HG03469 (cell line): Measurements from ENCODE around the gene ATAD3B.
"Not testable (repeated sequence)": the region's sequence is repeated elsewhere in the genome, so short reads cannot be mapped to it uniquely, and the experiment has no call there.

Experiments used
- ATAC-seq: cut with Tn5 transposase; IDR thresholded peaks from one replicate; pipeline ENCODE4 v1.9.1; 2021; ENCODE audit warnings: mild to moderate bottlenecking, moderate library complexity, moderate number of reproducible peaks; ENCODE audit not compliant: unreplicated experiment

ATAD3B gene

GRCh38 chr1:1471389-1472052 is at the start of gene ATAD3B:
Gene ATAD3B, plus strand, starts transcription at chr1:1471765. Its CDS starts 120 bp downstream, at chr1:1471885.
- ATAC-seq = peak; percentile 63

- ATAC-seq = no peak
These were observed 49.6 kb upstream of the ATAD3B start for GRCh38 chr1:1421907-1422464.

GRCh38 chr1:1422465-1423244 is 48.9 kb upstream of the ATAD3B start:
- ATAC-seq = no peak

GRCh38 chr1:1423245-1423597 is 48.3 kb upstream of the ATAD3B start:
- no peak for ATAC-seq

- ATAC-seq = no peak
These were observed 46.9 kb upstream of the ATAD3B start for GRCh38 chr1:1424707-1425106.

- ATAC-seq = no peak
These were observed 46.2 kb upstream of the ATAD3B start for GRCh38 chr1:1425426-1425752.

- no peak for ATAC-seq
These were observed 45.6 kb upstream of the ATAD3B start for GRCh38 chr1:1425753-1426495.

- ATAC-seq = no peak
These were observed 45.0 kb upstream of the ATAD3B start for GRCh38 chr1:1426496-1427105.

- ATAC-seq = no peak
These were observed 44.3 kb upstream of the ATAD3B start for GRCh38 chr1:1427106-1427819.

- no peak for ATAC-seq
These were observed 43.8 kb upstream of the ATAD3B start for GRCh38 chr1:1427820-1428148.

GRCh38 chr1:1428174-1428573 is 43.4 kb upstream of the ATAD3B start:
- ATAC-seq = no peak

GRCh38 chr1:1428967-1429366 is 42.6 kb upstream of the ATAD3B start:
- not testable (repeated sequence) for ATAC-seq

- ATAC-seq = no peak
These were observed 41.9 kb upstream of the ATAD3B start for GRCh38 chr1:1429671-1430073.

GRCh38 chr1:1430114-1430982 is 41.2 kb upstream of the ATAD3B start:
- ATAC-seq = no peak

GRCh38 chr1:1430992-1431844 is 40.3 kb upstream of the ATAD3B start:
- ATAC-seq = no peak

GRCh38 chr1:1431845-1432273 is 39.7 kb upstream of the ATAD3B start:
- ATAC-seq = no peak

- ATAC-seq = no peak
These were observed 39.2 kb upstream of the ATAD3B start for GRCh38 chr1:1432274-1432950.
